MCF 10A (cell line): Measurements from ENCODE around the gene MICAL3. TPM values are rescaled to one million over a fixed set of nuclear protein-coding genes. Genes with fewer than 3 reads are reported as not detected.

Experiments used
- BruUV-seq: library from RNA; stranded (reverse); fragments of 400-500 nt; replicated peaks from 2 replicates; lab custom pipeline; 2021; lab: Mats Ljungman, UMichigan
- CTCF ChIA-PET: fragments of 300-600 bp; sonication (Branson Sonifier 250); formaldehyde crosslinking; extraction: SDS; loops from one replicate; lab custom pipeline; 2021; ENCODE audit warnings: antibody characterized with exemption, inconsistent platforms; lab: Yijun Ruan, JAX
- POLR2A ChIA-PET: fragments of 300-600, 350-650 bp; sonication (Branson Sonifier 250); formaldehyde crosslinking; extraction: SDS; loops from one replicate; lab custom pipeline; 2020; ENCODE audit warnings: antibody characterized with exemption, inconsistent platforms; lab: Yijun Ruan, JAX
- DNase-seq: peaks from one replicate; pipeline ENCODE4 v3.0.0-alpha.2; 2018; ENCODE audit not compliant: unreplicated experiment
- H3K27ac Mint-ChIP-seq: one replicate; pipeline ENCODE4 v1.8.0; 2022; ENCODE audit warnings: mild to moderate bottlenecking, low read depth, mixed read lengths; ENCODE audit not compliant: unreplicated experiment
- H3K27me3 Mint-ChIP-seq: one replicate; pipeline ENCODE4 v1.8.0; 2022; ENCODE audit warnings: mixed read lengths; ENCODE audit not compliant: insufficient read depth, unreplicated experiment
- H3K36me3 Mint-ChIP-seq: one replicate; pipeline ENCODE4 v1.8.0; 2022; ENCODE audit warnings: mild to moderate bottlenecking, moderate library complexity, mixed read lengths; ENCODE audit not compliant: insufficient read depth, unreplicated experiment
- H3K4me1 Mint-ChIP-seq: one replicate; pipeline ENCODE4 v1.8.0; 2022; ENCODE audit warnings: mixed read lengths; ENCODE audit not compliant: insufficient read depth, unreplicated experiment
- H3K4me3 Mint-ChIP-seq: one replicate; pipeline ENCODE4 v1.8.0; 2022; ENCODE audit warnings: mild to moderate bottlenecking, moderate library complexity, mixed read lengths; ENCODE audit not compliant: unreplicated experiment
- H3K9me3 Mint-ChIP-seq: one replicate; pipeline ENCODE4 v1.8.0; 2022; ENCODE audit warnings: mixed read lengths; ENCODE audit not compliant: unreplicated experiment
- intact Hi-C: fragments of 100-400 bp; cut with micrococcal nuclease; formaldehyde crosslinking; loops from 2 replicates; pipeline ENCODE4 v1.14.1; 2022
- total RNA-seq: library from RNA; stranded (reverse); gene quantifications from 2 replicates; pipeline ENCODE4 v1.2.3, GENCODE V29; 2022
- TF ChIP-seq, protein P1 (sequence below): fragments of 200-600 bp; IDR thresholded peaks from one replicate; pipeline ENCODE4 v1.8.0; 2022; ENCODE audit warnings: antibody characterized with exemption, mild to moderate bottlenecking; ENCODE audit not compliant: unreplicated experiment

Gene MICAL3
- total RNA-seq, 1 experiment from 2014 or later: 54.1 TPM

DNA sequence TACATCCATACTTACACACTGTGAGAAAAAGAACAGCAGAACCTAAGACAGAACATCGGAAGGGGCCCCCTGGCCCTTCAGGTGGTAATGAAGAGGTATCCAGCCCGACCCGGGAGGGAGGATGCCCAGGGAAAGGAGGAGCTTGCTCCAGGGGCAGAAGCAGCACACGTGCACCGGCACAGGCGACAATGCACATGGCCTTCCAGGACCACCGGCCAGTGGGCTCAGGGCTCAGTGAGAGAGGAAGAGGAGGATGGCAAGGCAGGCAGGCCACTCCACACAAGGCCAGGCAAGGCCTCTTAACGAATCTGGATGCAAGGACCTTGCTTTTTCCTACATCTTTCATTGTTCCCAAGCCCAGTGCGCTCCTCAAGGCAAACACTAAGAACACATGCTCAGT lies 52.6 kb downstream of the MICAL3 start:
- Mint-ChIP-seq H3K4me1 (peaks cover 36% of the 10 kb centered on the region), H3K36me3 (peaks cover 16% of the 10 kb centered on the region), H3K27me3 (no peaks in the 10 kb centered on the region), H3K27ac (peak overlapping the region; percentile 61), H3K4me3 (no peak overlapping the region), H3K9me3 (no peaks in the 10 kb centered on the region)
- CTCF ChIA-PET: interaction anchor here (0.7 to 0.8 kb wide), 2 partner anchors 141 to 185 kb away, joined by 3 to 4 read pairs; no protein-coding TSS in a partner anchor
- intact Hi-C loops: no loop called here
- TF ChIP-seq, protein P1, sequence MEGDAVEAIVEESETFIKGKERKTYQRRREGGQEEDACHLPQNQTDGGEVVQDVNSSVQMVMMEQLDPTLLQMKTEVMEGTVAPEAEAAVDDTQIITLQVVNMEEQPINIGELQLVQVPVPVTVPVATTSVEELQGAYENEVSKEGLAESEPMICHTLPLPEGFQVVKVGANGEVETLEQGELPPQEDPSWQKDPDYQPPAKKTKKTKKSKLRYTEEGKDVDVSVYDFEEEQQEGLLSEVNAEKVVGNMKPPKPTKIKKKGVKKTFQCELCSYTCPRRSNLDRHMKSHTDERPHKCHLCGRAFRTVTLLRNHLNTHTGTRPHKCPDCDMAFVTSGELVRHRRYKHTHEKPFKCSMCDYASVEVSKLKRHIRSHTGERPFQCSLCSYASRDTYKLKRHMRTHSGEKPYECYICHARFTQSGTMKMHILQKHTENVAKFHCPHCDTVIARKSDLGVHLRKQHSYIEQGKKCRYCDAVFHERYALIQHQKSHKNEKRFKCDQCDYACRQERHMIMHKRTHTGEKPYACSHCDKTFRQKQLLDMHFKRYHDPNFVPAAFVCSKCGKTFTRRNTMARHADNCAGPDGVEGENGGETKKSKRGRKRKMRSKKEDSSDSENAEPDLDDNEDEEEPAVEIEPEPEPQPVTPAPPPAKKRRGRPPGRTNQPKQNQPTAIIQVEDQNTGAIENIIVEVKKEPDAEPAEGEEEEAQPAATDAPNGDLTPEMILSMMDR: no peak
- DNase-seq: no peak
- BruUV-seq: no TSS peak
- POLR2A ChIA-PET: interaction anchor here (1.2 kb wide), 2 partner anchors 52 to 60 kb away, joined by 3 to 4 read pairs; no protein-coding TSS in a partner anchor

DNA sequence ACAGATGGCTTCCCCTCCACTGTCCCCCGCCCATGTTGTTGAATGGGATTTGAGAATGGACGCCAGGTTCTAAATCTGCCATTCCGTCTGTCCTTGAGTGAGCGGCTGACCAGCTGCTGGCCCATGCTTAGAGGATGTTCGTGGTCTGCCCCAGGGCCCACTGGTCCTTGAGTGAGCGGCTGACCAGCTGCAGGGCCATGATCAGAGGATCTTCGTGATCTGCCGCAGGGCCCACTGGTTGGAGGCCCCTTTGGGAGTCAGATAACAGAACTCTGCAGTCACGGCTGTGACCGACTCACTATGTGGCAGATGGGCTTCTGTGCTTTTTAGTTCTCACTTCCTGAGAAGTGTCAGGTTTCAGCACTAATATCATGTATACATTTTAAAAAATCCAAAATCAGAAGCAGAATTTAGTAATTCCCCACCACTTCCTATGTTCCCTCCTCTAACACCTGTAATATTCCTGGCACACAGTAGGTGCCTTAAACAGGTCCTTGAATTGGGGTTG lies 54.1 kb downstream of the MICAL3 start:
- Mint-ChIP-seq H3K4me1 (peaks cover 47% of the 10 kb centered on the region), H3K36me3 (peaks cover 12% of the 10 kb centered on the region), H3K4me3 (no peak overlapping the region), H3K27ac (no peak overlapping the region), H3K9me3 (no peaks in the 10 kb centered on the region), H3K27me3 (no peaks in the 10 kb centered on the region)
- DNase-seq: no peak
- intact Hi-C loops: no loop called here
- BruUV-seq: no TSS peak
- POLR2A ChIA-PET: interaction anchor here (1.2 kb wide), 1 partner anchor 106 kb away, joined by 3 read pairs; no protein-coding TSS in a partner anchor
- TF ChIP-seq, protein P1: no peak
- CTCF ChIA-PET: interaction anchor here (1.0 kb wide), 1 partner anchor 12 kb away, joined by 4 read pairs; no protein-coding TSS in a partner anchor

DNA sequence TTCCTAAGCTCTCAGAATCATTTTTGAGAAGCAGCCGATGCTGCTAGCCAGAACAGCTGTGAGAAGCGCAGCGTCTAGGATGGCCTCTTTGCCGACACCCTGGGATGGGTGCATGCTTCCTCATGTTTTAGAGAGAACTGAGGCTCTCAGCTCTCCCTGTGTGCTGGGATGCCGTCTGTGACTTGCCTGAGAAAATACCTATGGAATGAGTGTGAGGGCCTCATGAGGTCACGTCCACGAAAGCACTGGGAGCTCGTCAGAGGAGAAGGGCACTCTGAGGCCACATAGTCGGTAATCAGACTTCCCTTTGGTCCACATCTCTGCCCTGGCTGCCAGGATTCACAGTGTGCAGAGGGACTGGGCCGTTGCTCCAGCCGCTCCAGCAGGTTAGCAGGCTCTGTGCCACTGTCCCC lies 54.7 kb downstream of the MICAL3 start:
- no peaks in the 10 kb centered on the region for H3K27me3 Mint-ChIP-seq
- H3K9me3 Mint-ChIP-seq: no peaks in the 10 kb centered on the region
- H3K36me3 Mint-ChIP-seq: peaks cover 12% of the 10 kb centered on the region
- peaks cover 47% of the 10 kb centered on the region for H3K4me1 Mint-ChIP-seq
- no peak overlapping the region for H3K4me3 Mint-ChIP-seq
- intact Hi-C loops: no loop called here
- DNase-seq: peak; percentile 23
- no TSS peak for BruUV-seq
- CTCF ChIA-PET: no interaction called here
- TF ChIP-seq, protein P1: no peak
- peak overlapping the region; percentile 51 for H3K27ac Mint-ChIP-seq
- POLR2A ChIA-PET: interaction anchor here (1.2 kb wide), 1 partner anchor 107 kb away, joined by 3 read pairs; no protein-coding TSS in a partner anchor

DNA sequence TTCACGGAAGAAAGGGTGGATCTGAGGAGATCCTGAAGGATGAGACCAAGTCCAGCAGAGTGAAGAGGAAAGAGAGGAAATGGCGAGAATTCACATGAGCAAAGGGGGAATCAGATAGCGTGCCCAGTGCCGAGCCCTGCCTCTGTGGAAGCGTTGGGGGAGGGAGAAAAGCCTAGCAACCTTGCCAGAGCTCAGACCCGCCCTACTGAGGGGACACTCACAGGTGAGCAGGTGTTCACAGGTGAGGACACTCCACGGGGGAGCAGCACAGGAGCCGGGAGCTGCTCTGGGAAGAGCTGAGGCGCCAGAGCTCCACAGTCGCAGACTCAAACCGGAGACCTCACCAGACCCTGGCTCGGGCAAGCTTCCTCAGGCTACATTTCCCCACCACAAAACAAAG lies 56.2 kb downstream of the MICAL3 start:
- Mint-ChIP-seq H3K9me3 (no peaks in the 10 kb centered on the region), H3K36me3 (peaks cover 5% of the 10 kb centered on the region), H3K27ac (peak overlapping the region; percentile 10), H3K4me1 (peaks cover 44% of the 10 kb centered on the region), H3K4me3 (no peak overlapping the region), H3K27me3 (no peaks in the 10 kb centered on the region)
- TF ChIP-seq, protein P1: no peak
- no peak for DNase-seq
- POLR2A ChIA-PET: no interaction called here
- CTCF ChIA-PET: interaction anchor here (0.8 to 1.5 kb wide), 2 partner anchors 10 to 108 kb away, joined by 3 to 4 read pairs; no protein-coding TSS in a partner anchor
- no TSS peak for BruUV-seq
- intact Hi-C loops: no loop called here
